HTR-8/SVneo (cell line): ENCODE results near the gene MACROD2.

Source experiments
- DNase-seq: peaks from one replicate; pipeline ENCODE4 v3.0.0; 2011; ENCODE audit warnings: low spot score, mixed read lengths; ENCODE audit not compliant: insufficient read length
- FAIRE-seq: peaks from 2 replicates; lab custom pipeline; 2011; peaks lifted over from hg19 to GRCh38; lab: Jason Lieb, UNC

The MACROD2 gene

GRCh38 chr20:14609328-14610221 is 614.3 kb downstream of the MACROD2 start:
- FAIRE-seq (no peak), DNase-seq (no peak)

- DNase-seq (no peak), FAIRE-seq (no peak)
Observed at GRCh38 chr20:14611479-14611878, 616.2 kb downstream of the MACROD2 start.

GRCh38 chr20:14612391-14612790 is 617.1 kb downstream of the MACROD2 start:
- DNase-seq (no peak), FAIRE-seq (no peak)

- DNase-seq (no peak), FAIRE-seq (no peak)
Observed at GRCh38 chr20:14616003-14616402, 620.7 kb downstream of the MACROD2 start.

GRCh38 chr20:14617123-14617522 is 621.8 kb downstream of the MACROD2 start:
- no peak for FAIRE-seq
- DNase-seq = no peak

GRCh38 chr20:14619411-14619810 is 624.1 kb downstream of the MACROD2 start:
- DNase-seq (no peak), FAIRE-seq (no peak)

- DNase-seq (no peak), FAIRE-seq (no peak)
Observed at GRCh38 chr20:14622796-14623195, 627.5 kb downstream of the MACROD2 start.

- DNase-seq = no peak
- FAIRE-seq = no peak
Observed at GRCh38 chr20:14631011-14631410, 635.7 kb downstream of the MACROD2 start.

GRCh38 chr20:14632906-14633305 is 637.6 kb downstream of the MACROD2 start:
- DNase-seq (no peak), FAIRE-seq (no peak)

- no peak for DNase-seq
- no peak for FAIRE-seq
Observed at GRCh38 chr20:14633507-14633906, 638.2 kb downstream of the MACROD2 start.

GRCh38 chr20:14634665-14635064 is 639.3 kb downstream of the MACROD2 start:
- FAIRE-seq (no peak), DNase-seq (no peak)

GRCh38 chr20:14637441-14637840 is 642.1 kb downstream of the MACROD2 start:
- no peak for DNase-seq
- FAIRE-seq = no peak

GRCh38 chr20:14643146-14643545 is 647.8 kb downstream of the MACROD2 start:
- no peak for DNase-seq
- no peak for FAIRE-seq

GRCh38 chr20:14643556-14643955 is 648.2 kb downstream of the MACROD2 start:
- no peak for FAIRE-seq

GRCh38 chr20:14644306-14645097 is 649.2 kb downstream of the MACROD2 start:
- no peak for DNase-seq
- no peak for FAIRE-seq

More at GRCh38 chr20:14643556-14643955, 648.2 kb downstream of the MACROD2 start:
- no peak for DNase-seq

- FAIRE-seq (no peak), DNase-seq (no peak)
Observed at GRCh38 chr20:14647016-14647415, 651.7 kb downstream of the MACROD2 start.

GRCh38 chr20:14649662-14650061 is 654.3 kb downstream of the MACROD2 start:
- FAIRE-seq (no peak), DNase-seq (no peak)

- no peak for DNase-seq
- FAIRE-seq = no peak
Observed at GRCh38 chr20:14657266-14658005, 662.1 kb downstream of the MACROD2 start.

GRCh38 chr20:14664101-14664500 is 668.8 kb downstream of the MACROD2 start:
- FAIRE-seq (no peak), DNase-seq (no peak)

GRCh38 chr20:14666696-14667095 is 671.4 kb downstream of the MACROD2 start:
- DNase-seq (no peak), FAIRE-seq (no peak)
